ENCODE results near the gene MS4A15.

The MS4A15 gene

GRCh38 chr11:60786811-60787567, 30.3 kb downstream of the MS4A15 start:
- H3K4me2 ChIP-seq (ENCODE audit: low read length) = no peak overlapping the region
- H2AFZ ChIP-seq (ENCODE audit: low read length) = no peak overlapping the region
- H3K79me2 ChIP-seq (ENCODE audit: insufficient read depth, low read length) = no peaks in the 10 kb centered on the region
- no peaks in the 10 kb centered on the region for H3K36me3 ChIP-seq (ENCODE audit: insufficient read depth, low read length)
- H3K27ac ChIP-seq (ENCODE audit: low read depth, low read length, poor library complexity, severe bottlenecking) = no peak overlapping the region
- 0 out of 2 replicates have a peak, but pooled peaks cover 4% of the 10 kb centered on the region for H3K9me3 ChIP-seq (ENCODE audit: low read length)
- H3K27me3 ChIP-seq (ENCODE audit: insufficient read depth, low read length) = peaks cover 15% of the 10 kb centered on the region; the same call in 1 of the 2 replicates
- H3K9me2 ChIP-seq (ENCODE audit: low read depth, low read length) = no peaks in the 10 kb centered on the region
- no peak overlapping the region for H3K4me3 ChIP-seq (ENCODE audit: low read depth, low read length, poor library complexity, severe bottlenecking)
- TF ChIP-seq CTCF (IDR thresholded peaks at IDR 0.05; ENCODE audit: low read length) (no peak), EZH2 (IDR thresholded peaks at IDR 0.05; ENCODE audit: borderline replicate concordance, low read length) (no peak)
- H3F3A ChIP-seq (ENCODE audit: insufficient read depth, low read length) = no peaks in the 10 kb centered on the region
- no peaks in the 10 kb centered on the region for H4K20me1 ChIP-seq (ENCODE audit: insufficient read depth, low read length)
- no peaks in the 10 kb centered on the region for H3K4me1 ChIP-seq (ENCODE audit: insufficient read depth, low read length, severe bottlenecking)
- H3K9ac ChIP-seq (ENCODE audit: low read length) = no peak overlapping the region

DNA sequence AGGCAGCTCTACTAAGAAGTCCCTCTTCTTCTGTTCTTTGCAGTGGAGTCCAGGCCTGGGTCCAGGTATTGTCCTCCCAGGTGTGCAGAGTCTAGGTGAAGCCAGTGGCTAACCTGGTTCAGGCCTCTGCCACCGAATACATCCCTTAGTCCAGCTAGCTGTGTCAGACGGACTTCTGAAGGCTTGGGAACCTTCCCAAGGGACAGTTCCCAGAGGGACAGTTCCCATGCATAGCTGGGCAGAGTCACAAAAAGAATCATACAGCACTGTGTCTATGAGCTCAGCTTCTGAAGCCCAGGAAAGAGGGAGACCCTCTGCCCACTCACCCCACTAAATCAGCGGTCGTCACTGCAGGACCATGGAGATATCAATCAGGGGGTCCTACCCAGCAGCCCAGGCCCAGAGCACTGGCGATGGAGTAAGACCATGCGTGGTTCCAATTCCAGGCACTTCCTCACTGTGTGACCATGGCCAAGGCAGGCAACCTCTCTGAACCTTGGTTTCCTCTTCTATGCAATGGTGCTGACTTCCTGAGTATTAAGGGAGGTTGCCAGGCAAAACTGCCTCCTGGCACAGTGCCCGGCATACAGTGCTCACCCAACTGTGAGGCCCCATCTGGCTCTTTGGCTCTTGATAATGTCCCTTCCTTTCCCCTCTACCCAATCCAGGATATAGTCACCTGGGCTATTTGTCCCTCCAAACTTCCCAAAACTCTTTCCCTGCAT, 31.9 kb downstream of the MS4A15 start:
- 0 out of 2 replicates have a peak, but pooled peaks cover 4% of the 10 kb centered on the region for H3K9me3 ChIP-seq (ENCODE audit: low read length)
- H3K4me2 ChIP-seq (ENCODE audit: low read length) = no peak overlapping the region
- no peak overlapping the region for H3K9ac ChIP-seq (ENCODE audit: low read length)
- H3F3A ChIP-seq (ENCODE audit: insufficient read depth, low read length) = no peaks in the 10 kb centered on the region
- H3K27ac ChIP-seq (ENCODE audit: low read depth, low read length, poor library complexity, severe bottlenecking) = no peak overlapping the region
- H3K4me3 ChIP-seq (ENCODE audit: low read depth, low read length, poor library complexity, severe bottlenecking) = no peak overlapping the region
- H3K4me1 ChIP-seq (ENCODE audit: insufficient read depth, low read length, severe bottlenecking) = no peaks in the 10 kb centered on the region
- peaks cover 15% of the 10 kb centered on the region; the same call in 1 of the 2 replicates for H3K27me3 ChIP-seq (ENCODE audit: insufficient read depth, low read length)
- no peaks in the 10 kb centered on the region for H3K9me2 ChIP-seq (ENCODE audit: low read depth, low read length)
- no peak for TF ChIP-seq EZH2 (IDR thresholded peaks at IDR 0.05; ENCODE audit: borderline replicate concordance, low read length)
- no peak for TF ChIP-seq CTCF (IDR thresholded peaks at IDR 0.05; ENCODE audit: low read length)
- no peaks in the 10 kb centered on the region for H3K36me3 ChIP-seq (ENCODE audit: insufficient read depth, low read length)
- H4K20me1 ChIP-seq (ENCODE audit: insufficient read depth, low read length) = no peaks in the 10 kb centered on the region
- H3K79me2 ChIP-seq (ENCODE audit: insufficient read depth, low read length) = no peaks in the 10 kb centered on the region
- no peak overlapping the region for H2AFZ ChIP-seq (ENCODE audit: low read length)

- Histone ChIP-seq H3K79me2 (ENCODE audit: insufficient read depth, low read length) (no peaks in the 10 kb centered on the region), H4K20me1 (ENCODE audit: insufficient read depth, low read length) (no peaks in the 10 kb centered on the region), H2AFZ (ENCODE audit: low read length) (no peak overlapping the region), H3K4me1 (ENCODE audit: insufficient read depth, low read length, severe bottlenecking) (no peaks in the 10 kb centered on the region), H3F3A (ENCODE audit: insufficient read depth, low read length) (no peaks in the 10 kb centered on the region), H3K9me3 (ENCODE audit: low read length) (0 out of 2 replicates have a peak, but pooled peaks cover 4% of the 10 kb centered on the region), H3K9ac (ENCODE audit: low read length) (no peak overlapping the region), H3K27me3 (ENCODE audit: insufficient read depth, low read length) (peaks cover 15% of the 10 kb centered on the region; the same call in 1 of the 2 replicates), H3K9me2 (ENCODE audit: low read depth, low read length) (no peaks in the 10 kb centered on the region), H3K36me3 (ENCODE audit: insufficient read depth, low read length) (no peaks in the 10 kb centered on the region), H3K4me3 (ENCODE audit: low read depth, low read length, poor library complexity, severe bottlenecking) (no peak overlapping the region), H3K4me2 (ENCODE audit: low read length) (no peak overlapping the region), H3K27ac (ENCODE audit: low read depth, low read length, poor library complexity, severe bottlenecking) (no peak overlapping the region)
- TF ChIP-seq CTCF (IDR thresholded peaks at IDR 0.05; ENCODE audit: low read length) (no peak), EZH2 (IDR thresholded peaks at IDR 0.05; ENCODE audit: borderline replicate concordance, low read length) (no peak)
These were observed 34.1 kb downstream of the MS4A15 start for GRCh38 chr11:60790726-60791125.

All from OCI-LY1 (cell line).